Activated gamma-delta T cell treated with anti-CD3 and anti-CD28 coated beads, Interleukin-2, amount 50 U/mL, for 16 hours (primary cell): ENCODE measurements around the gene TFF3.

Source experiments
- DNase-seq: peaks from one replicate; pipeline ENCODE4 v3.0.0-alpha.2; 2020; ENCODE audit warnings: low read depth

Gene TFF3

DNA sequence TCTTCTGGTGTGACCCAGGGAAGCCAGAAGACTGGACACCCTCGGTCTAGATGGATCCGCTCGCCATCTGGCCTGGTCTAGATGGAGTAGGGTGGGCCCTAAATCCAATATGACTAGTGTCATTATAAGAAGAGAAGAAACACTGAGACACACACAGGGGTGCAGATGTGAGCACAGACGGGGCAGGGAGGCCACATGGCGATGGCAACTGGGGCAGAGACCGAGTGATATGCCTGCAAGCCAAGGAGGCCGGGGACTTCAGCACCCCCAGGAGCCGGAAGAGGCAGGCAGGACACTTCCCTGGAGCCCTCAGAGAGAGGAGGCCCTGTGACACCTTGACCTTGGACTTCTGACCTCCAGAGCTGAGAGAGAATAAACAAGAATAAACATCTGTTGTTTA is 5.6 kb upstream of the TFF3 start:
- no peak for DNase-seq

DNA sequence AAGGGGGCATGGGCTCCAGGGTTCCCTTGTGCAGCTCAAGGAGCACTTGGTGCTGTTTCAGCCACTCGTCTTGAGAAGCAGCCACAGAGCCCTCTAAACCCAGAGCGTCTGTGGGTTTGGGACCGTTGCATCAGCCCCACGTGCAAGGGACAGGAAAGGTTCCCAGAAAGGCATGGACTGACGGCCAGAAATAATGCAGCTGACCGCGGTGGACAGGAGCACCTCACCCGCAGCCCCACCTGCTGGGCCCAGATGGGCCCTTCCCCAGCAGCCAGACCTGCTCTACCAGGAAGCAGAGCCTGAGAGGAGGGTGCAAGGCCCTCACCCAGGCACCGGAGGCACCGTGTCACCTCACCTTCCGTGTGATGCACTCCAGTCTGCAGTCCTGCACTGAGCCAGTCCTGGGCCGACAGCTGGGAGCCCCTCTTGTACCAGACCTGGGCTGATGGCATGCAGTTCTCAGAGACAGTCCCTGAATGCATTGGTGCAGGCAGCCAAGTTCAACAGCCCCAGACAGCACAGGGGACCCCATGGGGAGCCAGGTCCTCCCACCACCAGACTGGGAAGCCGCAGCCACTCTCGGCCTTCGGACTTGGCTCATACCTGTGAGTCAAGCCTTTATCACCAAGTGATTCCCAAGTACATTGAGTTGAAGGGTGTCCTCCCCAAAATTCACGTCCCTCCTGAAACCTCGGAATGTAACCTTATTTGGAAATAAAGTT is 4.8 kb upstream of the TFF3 start:
- DNase-seq: no peak

DNA sequence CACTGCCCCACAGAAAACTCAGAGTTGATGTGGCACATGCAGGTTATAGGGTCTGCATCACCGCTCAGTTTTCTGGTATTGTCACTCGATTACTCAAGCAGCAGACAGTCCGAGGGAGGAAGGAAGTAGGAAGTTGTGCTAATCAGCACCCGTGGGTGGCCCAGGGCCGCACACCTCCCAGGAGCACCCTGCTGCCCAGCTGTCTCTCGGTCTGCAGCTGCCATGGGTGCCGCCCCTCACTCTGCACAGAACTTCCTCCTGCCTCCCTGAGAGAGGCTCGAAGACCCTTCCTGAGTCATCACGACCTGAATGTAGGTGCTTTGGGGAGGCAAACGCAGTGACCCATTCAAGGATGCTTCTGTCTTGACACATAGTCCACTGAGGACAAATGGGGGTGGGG is 4.2 kb upstream of the TFF3 start:
- no peak for DNase-seq

DNA sequence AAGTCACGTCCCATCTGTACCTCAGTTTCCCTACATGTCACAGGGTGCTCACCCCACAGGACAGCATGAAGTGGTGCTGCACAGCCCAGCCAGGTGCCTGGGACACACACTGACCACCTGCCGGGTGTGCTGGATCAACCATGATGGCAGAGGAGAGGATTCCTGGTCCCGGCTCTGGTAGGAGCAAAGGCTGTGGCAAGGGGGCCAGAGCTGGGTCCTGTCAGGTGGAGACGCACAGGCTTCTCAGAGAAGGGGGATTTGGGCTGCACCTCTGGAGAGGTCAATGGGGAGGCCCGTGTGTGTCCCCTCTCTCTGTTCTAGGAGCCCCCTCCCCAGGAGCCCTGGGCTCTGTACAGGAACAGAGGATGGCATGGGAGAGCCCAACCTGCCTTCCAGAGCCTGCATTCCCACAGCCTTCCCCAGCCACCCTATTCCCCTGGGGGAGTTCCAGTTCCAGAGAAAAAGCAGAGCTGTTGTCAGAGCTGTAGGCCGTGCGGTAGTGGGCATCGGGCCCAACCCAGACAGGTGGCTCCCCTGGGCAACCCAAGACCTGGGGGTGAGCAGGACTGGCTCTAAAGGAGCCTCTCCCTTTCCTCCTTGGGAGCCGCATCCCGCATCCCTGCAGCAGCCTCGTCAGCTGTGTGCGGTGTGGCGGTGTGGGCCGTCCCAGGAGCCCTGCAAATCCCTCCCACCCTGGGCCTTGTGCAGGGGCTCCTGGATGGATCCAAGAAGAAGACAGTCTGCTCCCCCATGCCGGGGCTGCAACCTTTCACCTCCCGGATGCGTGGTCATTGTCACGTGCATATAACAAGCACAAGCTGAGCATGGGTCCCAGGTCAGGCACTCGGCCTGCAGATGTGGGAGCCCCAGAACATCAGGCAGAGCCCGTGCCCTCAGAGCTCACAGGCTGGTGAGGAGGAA is 2.9 kb upstream of the TFF3 start:
- no peak for DNase-seq

DNA sequence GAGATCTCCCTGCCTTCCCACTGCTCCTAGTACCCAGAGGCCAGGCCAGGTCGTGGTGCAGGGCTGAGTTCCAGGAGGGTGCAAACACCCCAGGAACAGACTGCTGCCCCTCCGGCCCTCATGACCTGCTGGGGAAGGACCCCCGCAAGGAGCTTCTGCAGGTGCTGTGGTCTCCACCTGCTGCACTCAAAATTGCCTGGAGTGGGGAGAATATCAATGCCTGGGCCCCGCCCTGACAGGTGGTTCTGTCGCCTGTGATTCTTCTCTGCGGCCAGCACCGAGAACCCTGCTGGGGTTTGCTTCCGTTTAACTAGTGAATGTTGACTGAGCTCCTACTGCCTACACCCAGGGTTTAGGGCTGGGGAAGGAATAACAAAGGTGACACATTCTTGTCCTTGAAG is 2.1 kb upstream of the TFF3 start:
- DNase-seq: no peak

DNA sequence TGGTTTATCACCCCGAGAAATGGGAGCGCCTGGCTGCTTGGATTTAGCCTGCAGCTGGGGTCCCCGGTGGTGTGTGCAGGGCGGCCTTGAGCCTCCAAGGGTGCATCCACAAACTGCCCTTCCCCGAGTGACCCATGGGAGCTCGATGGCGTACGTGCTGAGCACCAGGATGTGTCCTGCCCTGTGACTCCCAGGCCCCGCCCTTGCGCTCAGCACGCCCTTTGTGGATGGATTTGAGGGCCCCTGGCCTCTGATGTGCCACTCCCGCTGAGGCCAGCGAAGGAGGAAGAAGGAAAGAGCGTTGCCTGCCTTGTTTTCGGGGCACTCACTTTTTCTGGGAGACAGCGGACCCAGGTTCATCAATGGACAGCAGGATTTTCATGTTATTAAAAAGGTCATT is 1.7 kb upstream of the TFF3 start:
- no peak for DNase-seq

DNA sequence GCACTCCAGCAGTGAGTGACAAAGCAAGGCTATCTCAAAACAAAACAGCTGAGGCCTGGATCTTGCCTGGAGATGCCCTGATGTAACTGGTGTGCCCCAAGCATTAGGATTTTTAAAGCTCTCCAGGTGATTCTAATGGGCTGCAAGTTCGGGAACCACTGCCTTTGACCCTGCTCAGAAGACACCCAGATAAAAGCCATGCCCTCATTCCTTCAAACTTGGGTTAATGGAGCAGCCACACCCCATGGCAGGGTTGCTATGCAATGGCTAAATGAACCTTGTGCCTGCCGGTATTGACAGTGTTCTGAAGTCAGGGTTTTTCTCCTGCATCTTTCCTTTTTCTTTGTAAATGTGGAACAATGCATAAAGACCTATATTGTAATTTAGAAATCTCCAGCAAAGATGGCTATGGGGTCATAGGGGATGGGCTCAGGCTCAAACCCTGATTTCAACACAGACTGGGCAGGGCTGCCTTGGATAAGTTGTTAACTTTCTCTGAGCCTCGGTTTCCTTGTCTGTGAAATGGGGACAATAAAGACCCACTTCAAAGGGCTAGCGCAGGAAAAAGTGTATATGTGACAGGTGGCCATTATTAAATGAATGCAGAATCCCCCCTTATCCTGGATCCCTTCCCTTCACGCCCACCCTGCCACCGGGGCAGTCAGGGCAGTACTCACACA is 453 bp downstream of the TFF3 start:
- DNase-seq: no peak

DNA sequence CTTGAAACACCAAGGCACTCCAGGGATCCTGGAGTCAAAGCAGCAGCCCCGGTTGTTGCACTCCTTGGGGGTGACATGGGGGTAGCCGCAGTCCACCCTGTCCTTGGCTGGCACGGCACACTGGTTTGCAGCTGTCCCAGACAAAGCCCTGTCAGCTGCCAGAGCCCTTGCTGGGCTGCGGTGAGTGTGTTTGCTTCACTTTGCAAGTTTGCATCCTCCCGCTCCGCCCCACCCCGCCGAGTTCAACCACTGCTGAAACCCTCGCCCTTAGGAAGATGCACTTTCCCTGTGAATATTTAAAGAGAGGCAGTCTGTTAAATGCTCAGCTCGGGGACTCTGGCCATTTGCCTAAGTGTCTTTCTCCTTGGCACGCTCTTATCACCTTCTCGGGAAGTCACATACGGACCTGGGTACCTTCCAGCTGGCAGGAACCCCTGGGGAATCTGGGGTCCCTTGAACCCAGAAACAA is 1.7 kb downstream of the TFF3 start:
- no peak for DNase-seq

DNA sequence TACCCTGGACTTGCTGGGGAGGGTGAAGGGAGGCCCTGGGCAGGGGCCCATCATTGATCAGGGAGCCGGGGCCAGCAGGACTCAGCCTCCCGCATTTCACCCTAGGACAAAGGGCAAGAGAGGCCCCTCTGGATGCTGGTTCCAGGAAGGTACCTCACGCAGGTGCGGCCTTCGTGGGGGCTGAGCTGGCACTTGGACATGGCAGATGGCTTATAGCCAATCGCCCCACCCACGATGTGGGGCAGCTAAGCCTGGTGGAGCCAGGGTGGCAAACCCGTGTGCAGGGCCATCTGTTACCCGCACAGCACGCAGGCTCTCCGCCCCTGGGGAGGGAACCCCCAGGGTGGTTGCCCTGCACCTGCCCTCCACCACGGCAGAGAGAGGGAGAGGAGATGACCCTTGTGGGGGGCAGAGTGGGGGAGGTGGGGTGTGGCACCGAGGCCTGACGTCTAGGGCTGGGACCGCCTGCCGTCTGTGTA is 2.5 kb downstream of the TFF3 start:
- no peak for DNase-seq

DNA sequence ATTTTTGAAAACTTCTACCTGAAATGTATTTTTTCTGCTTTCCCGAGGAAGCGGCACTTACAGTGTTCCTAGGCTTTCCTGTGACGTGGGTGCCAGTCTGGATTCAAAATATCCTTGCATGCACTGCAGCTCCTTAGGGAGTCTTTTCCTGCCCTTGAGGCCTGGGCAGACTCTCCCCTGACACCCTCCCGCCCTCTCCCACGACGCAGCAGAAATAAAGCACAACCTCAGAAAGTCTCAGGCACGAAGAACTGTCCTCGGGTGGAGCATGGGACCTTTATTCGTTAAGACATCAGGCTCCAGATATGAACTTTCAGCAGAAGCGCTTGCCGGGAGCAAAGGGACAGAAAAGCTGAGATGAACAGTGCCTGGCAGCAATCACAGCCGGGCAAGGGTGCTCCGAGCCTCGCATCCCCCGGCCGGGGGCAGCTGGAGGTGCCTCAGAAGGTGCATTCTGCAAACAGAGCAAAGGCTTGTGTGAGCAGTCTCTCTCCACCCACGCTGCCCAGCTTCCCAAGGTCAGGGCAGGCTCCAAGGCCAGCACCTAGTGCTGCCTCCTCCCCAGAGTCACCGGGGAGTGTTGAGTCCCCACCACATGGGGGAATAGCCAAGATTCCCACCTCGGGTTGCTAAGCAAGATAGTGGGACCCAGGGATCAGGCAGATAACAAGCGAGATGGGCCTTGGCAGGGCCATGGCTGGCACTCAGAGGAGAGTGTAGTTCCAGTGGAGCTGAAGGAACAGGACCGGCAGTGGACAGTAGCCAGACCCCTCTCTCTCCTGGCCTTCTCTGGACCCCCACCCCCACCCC is 3.2 kb downstream of the TFF3 start:
- DNase-seq: no peak

DNA sequence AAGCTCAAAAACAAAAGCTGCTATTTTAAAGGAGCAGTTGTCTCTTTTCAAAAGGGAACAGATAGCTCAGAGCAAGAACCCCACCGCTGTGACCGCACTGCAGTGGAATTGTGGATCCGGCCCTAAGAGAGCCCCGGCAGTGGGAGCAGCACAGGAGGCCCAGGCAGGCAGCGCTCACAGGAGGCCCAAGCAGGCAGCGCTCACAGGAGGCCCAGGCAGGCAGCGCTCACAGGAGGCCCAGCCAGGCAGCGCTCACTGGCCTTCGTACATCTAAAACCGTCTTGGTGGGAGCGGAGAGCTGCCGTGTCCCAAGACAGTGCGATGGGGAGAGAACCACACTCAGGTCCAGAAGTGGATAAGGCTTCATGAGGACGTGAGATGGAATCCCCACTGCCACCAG is 4.0 kb downstream of the TFF3 start:
- no peak for DNase-seq

DNA sequence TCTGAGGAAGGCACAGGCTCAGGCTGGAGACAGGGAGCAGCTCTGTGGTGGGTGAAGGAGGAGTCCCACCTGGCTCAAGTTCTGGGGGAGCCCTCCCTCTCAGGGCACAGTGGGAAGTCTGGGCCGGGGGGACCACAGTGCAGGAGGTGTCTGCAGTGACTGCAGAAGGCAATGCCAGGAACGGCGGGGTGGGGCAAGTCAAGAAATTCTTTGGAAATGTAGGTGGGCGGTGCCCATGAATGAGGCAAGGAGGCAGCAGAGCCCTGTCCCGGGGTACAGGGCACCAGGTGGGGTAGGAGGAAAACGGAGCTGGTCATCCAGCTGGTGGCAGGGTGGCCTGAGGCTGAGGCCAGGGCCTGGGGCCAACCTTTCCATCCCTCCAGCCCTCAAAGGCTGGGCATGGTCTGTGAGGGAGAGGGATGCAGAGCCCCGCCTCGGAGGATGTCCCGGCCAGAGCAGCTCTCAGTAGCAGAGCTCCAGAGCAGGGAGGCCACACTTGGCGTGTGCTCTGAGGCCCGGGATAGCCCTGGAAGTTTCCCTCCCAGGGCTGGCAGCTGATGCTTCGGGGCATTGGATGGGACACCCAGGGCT is 4.7 kb downstream of the TFF3 start:
- no peak for DNase-seq

DNA sequence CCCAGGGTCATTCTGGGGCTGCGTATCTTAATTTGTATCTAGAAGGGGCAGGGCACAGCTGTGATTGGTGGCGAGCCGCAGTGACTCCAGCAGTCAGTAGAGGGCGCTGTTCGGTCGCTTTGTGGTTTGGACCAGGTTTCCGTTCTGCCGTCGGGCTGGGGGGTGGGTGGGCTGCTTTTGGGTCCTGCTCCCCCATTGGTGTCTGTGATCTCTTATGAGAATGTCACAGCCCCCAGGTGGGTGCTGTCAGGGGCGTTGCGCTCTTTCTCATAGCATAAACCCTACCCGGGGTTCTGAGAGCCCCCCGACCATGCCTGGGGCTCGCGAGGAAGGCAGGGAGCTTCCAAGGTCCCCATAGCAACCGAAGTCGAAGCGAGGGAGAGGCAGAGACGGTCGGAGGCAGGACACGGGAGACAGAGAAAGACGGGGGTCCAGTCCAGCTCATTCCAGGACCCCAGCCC is 5.4 kb downstream of the TFF3 start:
- DNase-seq: peak; percentile 53

DNA sequence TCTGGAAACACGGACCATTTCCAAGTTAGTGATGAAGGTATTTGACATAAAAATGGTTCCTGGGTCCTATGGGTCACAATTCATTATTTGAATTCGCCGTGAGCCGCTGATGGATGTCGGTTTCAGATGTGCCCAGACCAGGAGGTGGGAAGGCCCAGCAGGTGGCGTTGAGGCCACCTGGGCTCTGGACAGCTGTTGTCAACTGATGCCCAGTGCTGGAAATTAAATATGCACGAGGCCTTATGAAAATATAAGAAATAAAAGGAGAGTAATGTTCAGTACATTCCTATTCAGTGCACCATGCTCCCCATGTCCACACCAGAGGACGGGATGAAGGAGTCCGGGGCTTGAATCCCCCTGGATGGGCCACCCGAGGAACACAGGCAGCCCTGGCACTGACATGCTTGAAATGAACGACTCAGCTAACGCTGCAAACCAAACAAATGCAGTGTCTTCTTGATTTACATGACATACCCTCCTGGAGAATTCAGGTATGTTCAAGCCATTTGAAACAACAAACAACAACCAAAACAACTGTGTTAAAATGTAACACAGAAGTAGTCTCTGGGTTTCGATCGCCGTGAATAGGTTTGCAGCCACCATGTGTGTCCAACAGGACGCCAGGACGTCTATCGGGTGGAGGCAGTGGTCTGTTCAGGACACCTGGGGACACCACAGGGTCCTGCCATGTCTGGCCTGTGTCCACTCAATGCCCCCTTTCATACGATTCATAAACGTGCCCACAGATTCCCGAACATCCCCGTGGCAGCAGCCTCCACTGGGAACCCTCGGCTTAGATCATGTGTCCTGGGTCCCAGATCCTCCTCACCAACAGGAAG is 6.1 kb downstream of the TFF3 start:
- DNase-seq: no peak

DNA sequence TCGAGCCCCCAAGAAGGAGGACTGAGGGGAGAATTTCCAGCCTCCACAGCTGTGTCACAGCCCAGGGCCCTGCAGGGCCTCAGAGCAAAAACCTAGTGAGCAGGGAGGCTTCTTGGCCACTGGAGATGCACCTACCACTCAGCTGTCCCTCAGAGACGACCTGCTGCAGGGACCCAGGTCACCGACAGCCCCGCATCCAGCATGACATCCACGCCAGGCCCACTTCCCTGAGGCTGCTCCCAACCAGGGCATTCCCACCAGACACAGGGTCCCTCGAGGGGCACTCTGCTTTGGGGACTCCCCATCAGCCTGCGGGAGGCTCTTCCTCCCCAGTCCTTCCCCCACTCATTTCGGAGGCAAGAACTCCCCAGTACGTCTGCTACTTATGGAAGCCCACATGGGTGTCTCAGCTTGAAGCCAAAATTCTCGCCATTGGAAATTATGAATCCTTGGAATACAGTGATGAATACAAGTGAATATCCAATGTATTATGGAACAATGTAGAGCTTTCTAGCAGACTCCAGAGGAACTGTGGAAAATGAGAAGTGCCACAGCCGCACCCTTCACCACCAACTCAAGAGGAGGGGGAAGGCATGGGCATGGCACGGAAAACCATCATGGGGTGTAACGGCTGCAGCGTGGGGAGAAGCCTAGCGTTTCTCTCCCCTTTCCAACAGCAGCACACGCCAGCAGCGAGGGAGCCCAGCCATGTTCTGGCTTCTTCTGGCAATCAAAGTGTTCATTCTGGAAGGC is 6.9 kb downstream of the TFF3 start:
- no peak for DNase-seq

DNA sequence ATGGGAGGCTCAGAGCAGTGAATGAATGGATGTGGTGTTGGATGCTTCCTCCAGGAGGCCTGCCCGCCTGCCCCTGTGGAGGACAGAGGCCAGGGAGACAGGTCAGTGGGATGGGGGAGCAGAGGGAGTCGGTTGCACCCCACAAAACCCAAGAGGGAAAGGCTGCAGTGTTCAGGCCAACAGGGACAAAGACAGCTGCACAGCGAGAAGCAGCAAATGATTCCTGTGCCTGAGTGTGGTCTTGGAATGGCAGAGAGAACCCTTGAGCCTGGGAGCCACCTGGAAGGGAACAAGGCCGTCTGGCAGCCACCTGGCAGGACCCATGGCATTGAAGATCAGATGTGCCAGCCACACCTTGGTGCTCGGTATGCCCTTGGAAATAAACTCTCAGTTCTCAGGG is 8.1 kb downstream of the TFF3 start:
- no peak for DNase-seq

DNA sequence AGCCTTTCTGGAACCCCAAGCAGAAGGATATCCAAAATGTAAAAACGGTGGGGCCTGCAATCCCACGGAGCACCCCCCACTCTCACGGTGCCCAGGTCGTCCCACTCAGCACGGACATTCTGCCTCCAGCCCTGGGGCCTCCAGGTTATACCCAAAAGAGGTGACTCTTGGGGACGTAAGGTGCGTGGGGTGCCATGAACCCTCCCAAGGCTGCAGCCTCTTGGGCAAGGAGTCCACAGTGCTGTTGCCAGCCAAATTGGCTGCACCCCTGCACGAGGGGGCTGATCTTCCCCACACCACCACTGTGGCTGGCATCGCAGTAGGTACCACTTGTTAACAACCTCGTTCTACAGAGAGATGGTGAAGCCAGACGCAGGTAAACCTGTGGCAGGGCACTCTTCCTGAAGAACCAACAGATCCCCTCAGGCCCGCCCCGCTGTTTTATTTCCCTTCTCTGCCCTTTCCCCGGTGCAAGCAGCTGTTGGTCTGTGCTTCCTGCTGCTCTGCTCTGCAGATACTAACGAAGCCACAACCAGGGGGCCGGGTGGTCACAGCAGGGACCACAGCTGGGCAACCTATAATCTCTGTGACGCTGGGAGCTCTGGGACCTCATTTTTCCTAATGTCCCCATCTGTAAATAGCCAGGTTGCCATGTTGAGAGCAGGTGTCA is 8.7 kb downstream of the TFF3 start:
- no peak for DNase-seq

DNA sequence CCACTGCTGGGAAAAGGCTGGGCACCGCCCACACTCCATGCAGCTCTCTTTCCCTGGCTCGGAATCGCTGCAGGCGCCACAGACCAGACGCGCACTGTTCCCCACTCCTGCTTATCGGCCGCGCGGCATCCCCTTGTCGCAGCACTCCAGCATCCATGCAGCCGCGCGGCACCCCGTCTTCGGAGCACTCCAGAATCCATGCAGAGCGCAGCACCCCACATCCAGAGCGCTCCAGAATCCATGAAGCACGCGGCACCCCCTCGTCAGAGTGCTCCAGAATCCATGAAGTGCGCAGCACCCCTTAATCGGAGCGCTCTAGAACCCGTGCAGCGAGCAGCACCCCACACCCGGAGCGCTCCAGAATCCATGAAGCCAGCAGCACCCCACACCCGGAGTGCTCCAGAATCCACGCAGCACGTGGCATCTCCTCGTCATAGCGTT is 9.5 kb downstream of the TFF3 start:
- DNase-seq: no peak
